K562 (cell line): ENCODE results near the gene DYRK1A. TPM values are rescaled to one million over a fixed set of nuclear protein-coding genes. Genes with fewer than 3 reads are reported as not detected.

Experiments used
- EP300 ChIP-seq: IDR thresholded peaks from 2 replicates; pipeline ENCODE4 v1.6.1; 2012; ENCODE audit warnings: low read length, improper control_type of control experiment
- ETV1 ChIP-seq: fragments of 450-650 bp; conservative IDR thresholded peaks from 2 replicates; pipeline ENCODE4 v1.6.1; 2016; ENCODE audit warnings: missing genetic modification characterization, control low read depth, low read depth, missing compliant biosample characterization
- EZH2 ChIP-seq: IDR thresholded peaks from 2 replicates; pipeline ENCODE4 v1.6.1; 2012; ENCODE audit warnings: low read depth, mild to moderate bottlenecking, inconsistent platforms, low read length, borderline replicate concordance
- FOS ChIP-seq: IDR thresholded peaks from 3 replicates; pipeline ENCODE4 v1.6.1; 2011; ENCODE audit not compliant: insufficient read length; ENCODE audit errors: extremely low read depth
- FOXK2 ChIP-seq, 2 experiments: fragments of 450-650 bp; IDR thresholded peaks in 1 of 2; conservative IDR thresholded peaks in 1 of 2; 2 replicates each; pipeline ENCODE4 v1.6.1; 2016; ENCODE audit warnings: low read depth in 2 of 2, mild to moderate bottlenecking in 1 of 2
- HBP1 ChIP-seq: fragments of 450-650 bp; formaldehyde crosslinking; IDR thresholded peaks from 2 replicates; pipeline ENCODE4 v1.4.0; 2022; ENCODE audit warnings: missing genetic modification characterization
- KDM4B ChIP-seq, 2 experiments: fragments of 450-650 bp in 1 of 2; sonication (generic) in 1 of 2; IDR thresholded peaks; 2 replicates each; pipeline ENCODE4 v1.6.1; 2016 to 2017; ENCODE audit warnings: borderline replicate concordance in 2 of 2, antibody characterized with exemption in 1 of 2, low read depth in 1 of 2, mild to moderate bottlenecking in 1 of 2
- KLF6 ChIP-seq: fragments of 250-450 bp; sonication (Bioruptor Pico); IDR thresholded peaks from 2 replicates; pipeline ENCODE4 v1.4.0; 2020; ENCODE audit warnings: mild to moderate bottlenecking, moderate library complexity, borderline replicate concordance
- MCM5 ChIP-seq: fragments of 450-650 bp; IDR thresholded peaks from 2 replicates; pipeline ENCODE4 v1.6.1; 2016; ENCODE audit warnings: low read depth
- MYBL2 ChIP-seq, 2 experiments: fragments of 450-650 bp in 1 of 2; sonication (generic) in 1 of 2; formaldehyde crosslinking in 1 of 2; IDR thresholded peaks; 2 replicates each; pipeline versions ENCODE4 v1.6.1 to v1.8.1; 2017 to 2022; ENCODE audit warnings: borderline replicate concordance in 1 of 2, inconsistent platforms in 1 of 2, low read depth in 1 of 2, mild to moderate bottlenecking in 1 of 2, missing genetic modification reagents in 1 of 2, moderate library complexity in 1 of 2
- NR0B1 ChIP-seq: fragments of 450-650 bp; IDR thresholded peaks from one replicate; pipeline ENCODE4 v1.6.1; 2018; ENCODE audit warnings: mild to moderate bottlenecking, moderate library complexity; ENCODE audit not compliant: partially characterized antibody
- SNIP1 ChIP-seq: fragments of 450-650 bp; IDR thresholded peaks from 2 replicates; pipeline ENCODE4 v1.7.1; 2017; ENCODE audit warnings: low read depth, mild to moderate bottlenecking
- SREBF2 ChIP-seq: sonication (generic); formaldehyde crosslinking; IDR thresholded peaks from 2 replicates; pipeline ENCODE4 v1.4.0; 2020; ENCODE audit warnings: mild to moderate bottlenecking, missing genetic modification reagents
- SRSF3 ChIP-seq: fragments of 200-400 bp; formaldehyde crosslinking; IDR thresholded peaks from 2 replicates; pipeline ENCODE4 v1.6.1; 2016; ENCODE audit warnings: mild to moderate bottlenecking, low read length, moderate library complexity; ENCODE audit not compliant: insufficient read depth
- TCF7L2 ChIP-seq: fragments of 150-350 bp; IDR thresholded peaks from 2 replicates; pipeline ENCODE4 v1.6.1; 2016; ENCODE audit warnings: low read depth, mild to moderate bottlenecking, low read length, moderate library complexity
- USF1 ChIP-seq: sonication (generic); formaldehyde crosslinking; IDR thresholded peaks from 2 replicates; pipeline ENCODE4 v1.9.0; 2022; ENCODE audit warnings: mild to moderate bottlenecking, missing genetic modification reagents
- ZBTB12 ChIP-seq: fragments of 250-450 bp; sonication (Bioruptor Pico); IDR thresholded peaks from 2 replicates; pipeline ENCODE4 v1.4.0; 2020
- ZFP91 ChIP-seq: sonication (generic); formaldehyde crosslinking; IDR thresholded peaks from 2 replicates; pipeline ENCODE4 v1.8.0; 2022; ENCODE audit warnings: mild to moderate bottlenecking, missing genetic modification reagents
- ZNF316 ChIP-seq: fragments of 450-650 bp; IDR thresholded peaks from 2 replicates; pipeline ENCODE4 v1.6.1; 2016
- ZNF75A ChIP-seq: fragments of 450-650 bp; formaldehyde crosslinking; IDR thresholded peaks from 2 replicates; pipeline ENCODE4 v1.4.0; 2020; ENCODE audit warnings: mild to moderate bottlenecking
- polyA plus RNA-seq, 8 experiments: library from polyadenylated mRNA; depleted of rRNA in 4 of 8; stranded (reverse) in 5 of 8; unstranded in 3 of 8; fragments of >200 nt; fragmentation: Nextera tagmentation in 2 of 8; fragmentation: Illumina TruSeq in 1 of 8; extraction: Ambion mirVana in 2 of 8; extraction: Trizol in 1 of 8; gene quantifications; 2 replicates each; pipeline versions ENCODE4 v1.2.1 to v1.2.3, GENCODE V29; 2011 to 2014; ENCODE audit warnings: inconsistent platforms in 1 of 8, missing spikeins in 1 of 8
- total RNA-seq, 7 experiments: library from RNA; depleted of rRNA in 6 of 7; stranded (reverse); fragments of >200 nt in 6 of 7; fragmentation: Illumina TruSeq in 2 of 7; extraction: Trizol in 2 of 7; gene quantifications; 2 replicates each; pipeline versions ENCODE4 v1.2.1 to v1.2.3, GENCODE V29; 2011 to 2021; ENCODE audit warnings: low replicate concordance in 1 of 7

Gene DYRK1A
- total and polyA plus RNA-seq, 9 of the 15 experiments (the other 6 are each of a cell fraction or from before 2014, with no cell fraction given), result 3.7 to 64.8 (median 42.3) TPM

GRCh38 chr21:37365517-37366481, 774 bp upstream of the DYRK1A start (continued):
- TF ChIP-seq EP300 (no peak; the same call in 1 of the 2 replicates), KLF6 (CRISPR knock-in tag) (no peak; the same call in none of the 2 replicates), ZNF75A (0 out of 2 replicates have a peak, but pooled peaks have one; percentile 42), ZNF316 (no peak), ETV1 (tag) (no peak), SRSF3 (no peak), USF1 (CRISPR knock-in tag) (no peak), EZH2 (no peak), TCF7L2 (no peak), HBP1 (CRISPR knock-in tag) (0 out of 2 replicates have a peak, but pooled peaks have one; percentile 25), FOXK2 (conservative IDR thresholded peaks at IDR 0.05 in 1 of 2, IDR thresholded peaks at IDR 0.05 in 1 of 2; ENCODE audit: low read depth in 2 of 2) (peak in 1 of 2 experiments; percentile 14; a peak in 1 of 4 replicates), FOS (no peak), KDM4B (IDR thresholded peaks at IDR 0.05; ENCODE audit: borderline replicate concordance in 2 of 2, low read depth in 1 of 2) (peak in 1 of 2 experiments; percentile 78; a peak in 1 of 4 replicates), ZBTB12 (CRISPR knock-in tag) (no peak), NR0B1 (no peak), SREBF2 (CRISPR knock-in tag) (no peak), MYBL2 (IDR thresholded peaks at IDR 0.05; ENCODE audit: low read depth) (no peak), MYBL2 (CRISPR knock-in tag; IDR thresholded peaks at IDR 0.05; ENCODE audit: borderline replicate concordance) (no peak), ZFP91 (CRISPR knock-in tag) (no peak), MCM5 (no peak), SNIP1 (no peak)
